NCI-H2227 (cell line): Measurements from ENCODE around the gene IP6K1.
A peak's percentile ranks its signal among the peaks of the same experiment; 100 is the strongest.

Experiments used
- DNase-seq: peaks from one replicate; lab custom pipeline; 2025; ENCODE audit not compliant: unreplicated experiment; lab: John Stamatoyannopoulos, UW

Gene IP6K1

DNA sequence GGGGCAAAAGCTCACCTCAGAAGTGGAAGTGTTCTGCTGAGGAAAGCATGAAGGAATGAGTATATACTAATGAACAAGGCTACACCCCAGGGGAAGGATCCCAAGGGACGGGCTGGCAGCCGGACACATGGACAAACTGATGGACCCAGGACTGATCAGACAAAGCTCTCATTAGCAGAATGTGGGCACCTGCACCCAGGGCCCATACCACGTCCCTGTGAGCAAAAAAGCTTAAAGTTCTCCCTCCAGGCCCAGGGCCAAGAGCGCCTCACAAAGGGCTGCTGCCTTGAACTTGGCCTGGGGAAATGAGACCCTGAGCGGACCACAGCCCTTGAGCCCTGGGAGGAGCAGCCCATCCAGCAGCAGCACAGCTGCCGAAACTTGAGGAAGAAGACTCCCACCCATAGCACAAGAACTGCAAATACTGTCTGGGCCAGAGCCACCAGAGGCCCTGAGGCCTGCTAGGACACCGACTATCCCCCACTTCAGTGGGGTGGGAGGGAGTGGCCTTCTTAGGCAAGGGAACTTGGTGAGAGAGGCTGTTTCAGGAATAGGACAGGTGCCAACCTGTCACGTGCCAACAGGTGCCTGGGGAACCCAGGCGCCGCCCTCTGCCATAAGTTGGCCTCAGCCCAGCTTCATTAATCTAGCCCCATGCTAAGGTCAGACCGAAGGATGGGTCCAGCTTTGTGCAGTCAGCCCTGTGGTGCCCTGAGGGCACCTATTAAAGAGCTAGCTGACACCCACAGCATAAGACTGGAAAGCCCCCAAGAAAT, 60.2 kb downstream of the IP6K1 start:
- DNase-seq: no peak

GRCh38 chr3:49724586-49724985, 61.8 kb downstream of the IP6K1 start:
- peak; percentile 50 for DNase-seq

- DNase-seq: peak; percentile 96
Measured at GRCh38 chr3:49723628-49724551, 62.5 kb downstream of the IP6K1 start, which contains the start of gene GMPPB. TSS of gene GMPPB (minus strand) at chr3:49723951. CDS start at chr3:49723726, 225 bp downstream.

DNA sequence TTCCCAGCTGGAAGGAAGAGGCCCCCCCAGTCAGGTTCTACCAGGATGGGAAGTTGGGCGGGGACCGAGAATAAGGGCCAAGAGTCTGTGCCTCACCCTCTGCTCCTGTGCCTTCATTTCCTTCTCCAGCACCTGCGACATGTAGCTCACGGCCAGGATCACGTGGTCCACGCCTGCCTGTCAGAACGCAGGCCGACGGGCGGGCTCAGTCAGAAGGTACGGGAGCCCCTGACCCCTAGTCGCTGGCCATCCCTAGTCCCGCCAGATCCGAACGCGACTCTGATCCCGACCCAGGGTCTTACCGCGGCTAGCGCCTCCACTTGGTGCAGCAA, 63.1 kb downstream of the IP6K1 start:
- peak; percentile 42 for DNase-seq

- no peak for DNase-seq
Measured at GRCh38 chr3:49722896-49723295, 63.4 kb downstream of the IP6K1 start.

GRCh38 chr3:49721896-49722781, 64.2 kb downstream of the IP6K1 start:
- no peak for DNase-seq

DNA sequence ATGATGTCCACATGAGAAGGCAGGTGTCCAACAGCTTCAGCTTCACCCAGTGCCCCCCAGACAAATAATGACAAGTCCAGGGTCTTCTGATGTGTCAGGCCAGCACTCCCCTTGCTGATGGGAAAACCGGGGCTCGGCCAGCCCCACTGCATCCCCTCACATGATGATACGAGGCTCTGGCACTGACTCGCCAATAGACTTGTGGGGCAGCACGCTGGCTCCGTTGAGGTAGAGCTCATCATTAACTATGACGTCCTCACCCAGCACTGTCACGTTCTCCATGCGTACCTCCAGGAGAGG, 64.8 kb downstream of the IP6K1 start:
- no peak for DNase-seq

DNA sequence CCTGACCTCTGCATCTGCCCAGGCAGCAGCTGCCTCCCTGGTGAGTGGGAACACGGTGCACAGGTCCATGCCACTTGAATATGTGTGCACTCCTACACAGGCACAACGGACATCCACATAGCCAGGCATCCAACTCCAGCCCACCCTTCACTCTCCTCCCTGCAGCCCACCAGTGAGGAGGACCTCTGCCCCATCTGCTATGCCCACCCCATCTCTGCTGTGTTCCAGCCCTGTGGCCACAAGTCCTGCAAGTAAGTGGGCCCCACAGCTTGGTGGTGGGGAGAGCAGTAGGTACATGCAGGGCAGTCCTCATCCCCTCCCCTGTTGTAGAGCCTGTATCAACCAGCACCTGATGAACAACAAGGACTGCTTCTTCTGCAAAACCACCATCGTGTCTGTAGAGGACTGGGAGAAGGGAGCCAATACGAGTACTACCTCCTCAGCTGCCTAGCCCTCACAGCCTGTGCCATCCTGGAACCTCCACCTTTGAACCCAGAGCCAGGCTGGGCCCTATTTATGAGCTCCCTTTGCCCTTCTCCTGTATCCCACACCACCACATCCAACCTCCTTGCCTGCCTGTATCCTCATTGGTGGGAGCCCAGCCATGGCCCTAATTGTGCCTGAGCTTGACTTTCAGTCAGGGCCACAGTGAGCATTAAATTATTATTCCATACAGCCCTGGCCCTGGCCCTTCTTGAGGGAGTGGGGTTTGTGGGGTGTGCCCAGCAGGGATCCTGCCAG, 65.3 kb downstream of the IP6K1 start:
- DNase-seq: no peak

GRCh38 chr3:49719214-49719884, 67.0 kb downstream of the IP6K1 start, which contains the start of gene AMIGO3:
TSS of gene AMIGO3 (minus strand) at chr3:49719684. CDS start at chr3:49719465, 219 bp downstream.
- peak; percentile 80 for DNase-seq

DNA sequence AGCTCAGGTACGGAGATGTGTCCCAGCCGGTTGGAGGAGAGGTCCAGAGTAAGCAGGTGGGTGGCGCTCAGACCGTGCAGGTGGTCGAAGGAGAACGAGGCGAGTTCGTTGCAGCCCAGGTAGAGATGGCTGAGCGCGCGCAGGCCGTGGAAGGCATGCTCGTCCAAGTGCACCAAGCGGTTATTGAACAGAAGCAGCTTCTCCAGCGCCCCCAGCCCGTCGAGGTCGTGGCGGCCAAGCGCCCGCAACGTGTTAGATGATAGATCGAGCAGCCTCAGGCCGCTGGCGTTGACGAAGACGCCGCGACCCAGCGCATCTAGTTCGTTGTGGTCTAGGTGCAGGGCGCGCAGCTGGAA, 67.5 kb downstream of the IP6K1 start:
- DNase-seq: no peak

DNA sequence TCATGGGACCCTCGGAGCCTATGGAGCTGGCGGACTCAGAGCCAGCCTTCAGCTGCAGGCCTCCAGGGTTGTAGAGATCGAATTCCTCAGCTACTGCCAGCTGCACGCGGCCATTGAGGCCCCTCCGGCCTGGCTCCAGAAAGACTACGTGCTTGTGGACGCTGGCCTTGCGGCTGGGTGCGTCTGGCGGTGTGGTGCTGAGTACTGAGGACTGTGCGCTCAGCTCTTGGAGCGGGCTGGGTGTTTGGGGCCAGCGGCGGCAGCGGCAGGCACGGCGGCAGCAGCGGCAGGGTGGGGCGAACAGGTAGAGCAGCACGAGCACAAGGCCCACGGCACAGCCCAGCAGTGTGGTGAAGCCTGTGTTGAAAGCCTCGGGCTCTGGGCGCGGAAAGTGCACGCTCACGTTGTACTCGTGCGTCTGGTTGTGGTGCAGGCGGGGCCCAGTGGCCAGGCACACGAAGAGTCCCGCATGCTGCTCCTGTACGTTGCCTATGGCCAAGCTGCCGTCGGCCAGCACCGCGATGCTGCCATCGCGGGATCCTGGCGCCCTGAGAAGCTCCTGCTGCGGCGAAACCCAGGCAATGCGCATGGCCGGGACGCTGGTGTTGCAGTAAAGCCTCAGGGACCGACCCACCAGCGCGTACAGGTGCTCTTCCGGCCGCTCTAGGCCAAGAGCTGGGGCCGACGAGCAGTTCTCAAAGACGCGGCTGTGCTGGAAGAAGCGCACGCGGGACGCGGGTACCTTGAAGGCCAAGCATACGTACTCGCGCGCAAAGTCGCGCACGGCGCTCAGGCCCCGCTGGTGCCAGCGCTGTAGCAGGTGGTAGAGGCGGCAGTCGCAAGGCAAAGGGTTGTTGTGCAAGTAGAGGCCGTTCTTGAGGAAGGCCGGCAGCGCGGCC, 68.1 kb downstream of the IP6K1 start:
- no peak for DNase-seq

DNA sequence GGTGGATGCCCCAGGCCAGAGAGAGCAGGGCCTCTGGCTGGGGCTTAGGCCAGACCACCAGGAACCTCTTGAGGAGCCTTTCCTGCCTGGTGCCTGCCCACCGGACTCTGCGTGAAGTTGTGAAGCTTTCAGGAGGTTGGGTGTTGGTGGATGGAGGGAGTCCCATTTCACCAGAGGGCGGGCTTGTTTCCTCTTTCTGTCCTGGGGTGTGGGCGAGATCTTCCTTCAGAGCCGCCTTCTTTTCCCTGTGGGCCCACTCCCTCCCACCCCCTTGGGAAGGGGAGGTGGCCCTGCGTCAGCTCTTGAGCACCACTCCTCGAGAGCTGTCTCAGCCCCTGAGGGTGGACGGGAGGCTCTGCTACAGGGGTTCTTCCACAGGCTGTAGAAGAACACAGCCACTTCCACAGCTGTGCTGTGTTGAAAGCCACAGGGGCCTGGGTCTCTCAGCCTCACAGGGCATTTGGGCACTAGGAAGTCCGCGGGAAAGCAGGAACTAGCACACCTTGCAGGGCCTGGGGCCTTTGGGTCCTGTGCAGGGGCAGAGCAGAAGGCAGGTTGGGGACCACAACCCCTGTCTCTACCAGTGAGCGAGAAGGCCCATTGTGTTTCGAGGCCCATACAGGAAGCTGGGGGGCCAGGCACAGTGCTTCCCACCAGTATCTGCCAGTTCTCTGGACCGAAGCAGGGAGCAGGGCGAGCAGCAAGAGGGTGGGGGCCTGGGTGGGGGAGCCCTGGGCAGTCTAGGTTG, 69.0 kb downstream of the IP6K1 start:
- no peak for DNase-seq

DNA sequence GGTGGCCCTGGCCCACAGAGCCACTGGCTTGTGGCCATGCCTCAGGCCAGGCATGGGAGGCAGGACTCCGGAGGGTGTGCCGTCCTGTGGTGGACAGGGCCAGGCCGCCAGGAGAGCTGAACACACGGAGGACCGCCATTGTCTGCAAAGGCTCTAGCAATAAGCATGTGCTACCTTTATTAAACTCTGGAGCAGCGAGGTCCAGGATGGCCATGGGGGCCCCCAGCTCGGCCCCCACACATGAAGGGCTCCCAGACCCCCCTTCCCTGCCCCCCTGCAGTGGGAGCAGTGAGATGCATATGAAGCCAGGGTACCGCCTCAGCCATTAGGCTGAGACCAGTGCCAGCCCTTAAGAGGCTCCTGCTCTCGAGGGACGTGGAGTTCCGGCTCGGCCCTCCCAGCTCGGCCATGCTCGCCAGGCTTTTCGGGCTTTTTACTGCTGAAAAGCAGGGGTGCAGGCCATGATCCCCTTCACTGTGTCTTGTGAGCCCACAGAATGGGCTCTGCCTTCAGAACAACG, 69.6 kb downstream of the IP6K1 start:
- DNase-seq: no peak

GRCh38 chr3:49716169-49716568, 70.2 kb downstream of the IP6K1 start:
- no peak for DNase-seq

- no peak for DNase-seq
Measured at GRCh38 chr3:49715611-49716121, 70.7 kb downstream of the IP6K1 start.

DNA sequence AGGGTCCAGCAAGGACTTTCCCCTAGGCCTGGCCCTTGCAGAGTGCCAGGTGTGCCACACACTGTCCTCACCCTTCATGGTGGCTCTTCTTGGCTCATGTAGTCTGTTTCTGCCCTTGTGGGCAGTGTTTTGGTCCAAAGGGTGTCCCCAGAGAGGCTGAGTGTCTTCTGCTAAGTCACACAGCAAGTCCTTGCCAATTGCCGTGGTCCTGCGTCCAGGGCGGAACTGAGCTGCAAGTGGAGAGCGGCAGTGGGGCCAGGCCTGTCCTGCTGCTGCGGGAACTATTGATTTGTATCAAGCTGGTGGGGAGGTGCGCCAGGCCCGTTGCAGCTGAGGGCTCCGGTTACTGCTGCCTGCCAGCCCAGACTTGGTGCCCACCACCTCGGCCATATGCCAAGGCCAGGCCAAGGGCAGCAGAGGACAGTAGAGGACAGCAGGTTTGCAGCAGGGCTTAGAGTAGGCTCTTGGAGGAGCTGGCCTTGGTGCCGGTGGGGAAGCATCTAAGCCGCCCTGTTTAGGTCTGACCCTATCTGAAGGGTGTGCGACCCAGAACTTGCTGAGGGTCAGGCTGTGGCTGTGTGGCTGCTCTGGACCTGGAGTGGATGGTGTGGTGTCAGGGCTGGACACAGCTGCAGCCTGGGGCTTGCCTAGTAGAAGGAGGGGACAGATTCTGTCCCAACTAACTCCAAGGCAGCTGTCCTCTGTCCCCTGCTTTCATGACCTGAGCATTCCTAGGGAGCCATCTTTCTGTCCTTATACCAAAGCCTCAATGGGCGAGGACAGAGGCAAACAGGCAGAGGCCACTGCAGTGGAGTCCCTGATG, 71.4 kb downstream of the IP6K1 start:
- DNase-seq: no peak
